ENCODE data around the gene CD3D.

CD3D gene

GRCh38 chr11:118301600-118302195 is 40.8 kb downstream of the CD3D start:
- no peak for TF ChIP-seq CTCF (IDR thresholded peaks at IDR 0.05; ENCODE audit: insufficient read depth, low read length, poor library complexity, severe bottlenecking)
- no peak overlapping the region for H3K4me3 ChIP-seq (replicated peaks; ENCODE audit: low read depth, low read length)
- no peak for DNase-seq (ENCODE audit: extremely low read depth, insufficient read length)
- H3K36me3 ChIP-seq (ENCODE audit: control insufficient read depth, insufficient read depth, low read length), result no peaks in the 10 kb centered on the region
- H3K27me3 ChIP-seq (replicated peaks; ENCODE audit: control insufficient read depth, insufficient read depth, low read length), result peaks cover 4% of the 10 kb centered on the region; the same call in 1 of the 2 replicates

DNA sequence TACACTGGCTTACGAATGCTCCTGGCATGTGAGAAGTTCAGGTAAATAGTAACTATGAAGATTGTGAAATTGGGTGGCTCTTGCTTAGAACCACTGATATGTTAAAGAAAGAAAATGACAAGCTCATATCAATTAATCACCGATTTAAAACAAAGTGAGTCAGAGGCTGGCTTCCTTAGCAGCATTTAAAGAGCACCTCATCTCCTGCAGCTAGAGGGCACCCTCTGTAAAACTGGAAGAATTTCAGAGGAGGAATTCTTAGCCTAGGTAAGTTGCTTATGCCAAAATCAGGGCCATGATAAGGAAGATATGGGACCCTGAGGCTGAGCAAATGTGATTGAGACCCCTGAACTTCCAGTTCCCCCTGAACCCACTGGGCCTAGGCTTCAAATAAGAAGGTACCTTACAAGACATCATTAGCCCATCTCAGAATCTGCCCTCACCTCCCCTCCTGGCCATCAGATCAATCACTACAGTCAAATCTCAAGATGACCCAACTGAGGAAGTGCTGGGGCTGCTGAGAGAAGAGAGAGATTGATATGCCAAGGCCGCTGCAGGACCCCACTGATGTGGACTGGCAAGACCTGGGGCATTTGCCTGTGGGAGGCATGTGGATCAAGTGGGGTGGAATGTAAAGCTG is 46.6 kb downstream of the CD3D start:
- Histone ChIP-seq H3K27me3 (replicated peaks; ENCODE audit: control insufficient read depth, insufficient read depth, low read length) (no peaks in the 10 kb centered on the region; the same call in 1 of the 2 replicates), H3K36me3 (ENCODE audit: control insufficient read depth, insufficient read depth, low read length) (no peaks in the 10 kb centered on the region), H3K4me3 (replicated peaks; ENCODE audit: low read depth, low read length) (no peak overlapping the region)
- DNase-seq (ENCODE audit: extremely low read depth, insufficient read length), result no peak
- TF ChIP-seq CTCF (IDR thresholded peaks at IDR 0.05; ENCODE audit: insufficient read depth, low read length, poor library complexity, severe bottlenecking), result peak; percentile 68

DNA sequence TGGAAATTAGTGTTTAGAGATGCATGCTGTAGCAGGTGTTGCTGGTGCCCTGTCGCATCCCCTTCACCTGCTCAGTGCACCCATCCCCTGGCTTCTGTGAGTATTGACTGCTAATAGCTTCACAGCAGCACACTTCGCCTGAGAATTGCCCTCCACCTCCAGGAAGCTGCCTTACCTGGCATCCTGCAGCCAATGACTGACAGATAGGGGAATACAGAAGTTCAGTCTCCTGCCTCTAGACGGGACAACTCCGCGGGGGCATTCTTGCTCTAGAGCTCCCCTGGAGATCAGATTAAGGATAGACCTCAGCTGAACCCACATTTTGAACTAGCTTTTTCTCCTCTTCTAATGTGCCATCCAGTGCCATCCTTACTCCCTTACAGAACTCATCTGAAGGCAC is 47.3 kb downstream of the CD3D start:
- no peak for DNase-seq (ENCODE audit: extremely low read depth, insufficient read length)
- Histone ChIP-seq H3K36me3 (ENCODE audit: control insufficient read depth, insufficient read depth, low read length) (no peaks in the 10 kb centered on the region), H3K4me3 (replicated peaks; ENCODE audit: low read depth, low read length) (no peak overlapping the region), H3K27me3 (replicated peaks; ENCODE audit: control insufficient read depth, insufficient read depth, low read length) (no peaks in the 10 kb centered on the region; the same call in 1 of the 2 replicates)
- TF ChIP-seq CTCF (IDR thresholded peaks at IDR 0.05; ENCODE audit: insufficient read depth, low read length, poor library complexity, severe bottlenecking), result no peak

GRCh38 chr11:118294053-118294452 is 48.5 kb downstream of the CD3D start:
- DNase-seq (ENCODE audit: extremely low read depth, insufficient read length), result no peak
- no peak for TF ChIP-seq CTCF (IDR thresholded peaks at IDR 0.05; ENCODE audit: insufficient read depth, low read length, poor library complexity, severe bottlenecking)
- Histone ChIP-seq H3K4me3 (replicated peaks; ENCODE audit: low read depth, low read length) (no peak overlapping the region), H3K36me3 (ENCODE audit: control insufficient read depth, insufficient read depth, low read length) (no peaks in the 10 kb centered on the region), H3K27me3 (replicated peaks; ENCODE audit: control insufficient read depth, insufficient read depth, low read length) (no peaks in the 10 kb centered on the region)

DNA sequence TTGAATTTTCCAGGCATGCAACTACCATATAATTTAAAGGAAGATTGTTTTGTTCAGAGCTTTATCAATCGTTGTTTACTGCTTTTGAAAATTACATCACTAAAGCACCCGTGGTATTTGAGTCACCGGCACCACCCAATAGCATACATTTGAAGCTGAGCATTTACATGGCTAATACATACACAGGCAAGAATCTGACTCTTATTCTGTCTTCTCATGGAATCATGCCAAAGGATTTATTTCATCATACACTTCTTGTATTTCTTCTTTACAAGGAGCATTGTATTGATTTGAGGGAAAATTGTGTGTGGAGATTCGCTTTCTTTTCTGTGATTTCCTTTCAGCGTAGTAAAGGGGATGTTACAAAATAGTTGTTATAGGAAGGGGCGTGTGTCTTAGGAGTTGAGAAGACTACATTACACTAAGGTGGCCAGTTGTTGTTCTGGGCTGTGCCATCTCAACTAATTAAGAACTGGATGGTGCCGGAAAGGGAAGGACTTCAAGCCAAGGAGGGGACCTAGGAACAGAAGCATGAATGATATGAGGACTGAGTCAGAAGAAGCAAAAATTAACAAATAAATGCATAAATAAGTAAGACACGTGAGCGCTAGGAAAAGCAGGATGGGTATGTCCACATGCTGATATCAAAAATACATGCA is 50.9 kb downstream of the CD3D start:
- no peak for TF ChIP-seq CTCF (IDR thresholded peaks at IDR 0.05; ENCODE audit: insufficient read depth, low read length, poor library complexity, severe bottlenecking)
- Histone ChIP-seq H3K36me3 (ENCODE audit: control insufficient read depth, insufficient read depth, low read length) (no peaks in the 10 kb centered on the region), H3K27me3 (replicated peaks; ENCODE audit: control insufficient read depth, insufficient read depth, low read length) (no peaks in the 10 kb centered on the region), H3K4me3 (replicated peaks; ENCODE audit: low read depth, low read length) (no peak overlapping the region)
- no peak for DNase-seq (ENCODE audit: extremely low read depth, insufficient read length)

Measured in GM06990 (cell line).